GM18519 (cell line): ENCODE results near the gene APH1B.
A peak's percentile ranks its signal among the peaks of the same experiment; 100 is the strongest.
"Not testable (repeated sequence)": the region's sequence is repeated elsewhere in the genome, so short reads cannot be mapped to it uniquely, and the experiment has no call there.

Experiments used
- ATAC-seq: cut with Tn5 transposase; IDR thresholded peaks from one replicate; pipeline ENCODE4 v1.9.1; 2021; ENCODE audit warnings: mild to moderate bottlenecking, moderate library complexity; ENCODE audit not compliant: unreplicated experiment, low FRiP score

The APH1B gene

DNA sequence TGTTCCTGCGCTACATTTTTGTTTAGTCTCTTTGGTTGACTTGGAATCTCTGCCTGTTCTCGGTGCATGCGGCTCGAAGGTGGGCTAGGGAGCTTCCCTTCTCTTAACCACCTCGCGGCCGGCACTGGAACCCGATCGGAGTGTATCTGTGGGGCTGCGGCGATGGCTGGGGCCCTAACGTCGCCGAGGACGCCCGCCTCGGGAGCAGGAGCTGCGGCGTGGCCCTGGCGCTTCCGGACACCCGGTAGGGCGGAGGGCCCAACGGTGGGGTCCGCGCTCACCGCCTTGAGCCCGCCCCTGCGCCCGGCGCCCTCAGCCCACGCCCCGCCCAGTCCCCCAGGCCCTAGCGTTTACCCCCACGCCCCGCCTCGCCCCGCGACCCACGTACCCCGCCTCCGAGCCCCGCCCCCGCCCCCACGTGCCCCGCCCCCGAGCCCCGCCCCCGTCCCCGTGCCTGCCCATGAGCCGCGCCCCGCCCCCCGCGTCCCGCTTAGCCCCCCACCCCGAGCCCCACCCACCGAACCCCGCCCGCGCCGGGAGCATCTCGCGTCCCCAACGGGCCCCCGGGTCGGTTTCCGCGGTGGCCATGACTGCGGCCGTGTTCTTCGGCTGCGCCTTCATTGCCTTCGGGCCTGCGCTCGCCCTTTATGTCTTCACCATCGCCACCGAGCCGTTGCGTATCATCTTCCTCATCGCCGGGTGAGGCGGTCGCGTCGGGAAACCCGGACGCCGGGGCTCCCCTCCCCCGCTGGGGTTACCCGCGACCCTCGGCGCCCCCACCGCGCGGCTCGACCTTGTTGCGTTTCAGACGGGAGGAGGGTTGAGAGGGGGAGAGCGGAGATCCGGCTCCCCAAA is at the start of gene APH1B:
Gene APH1B, plus strand, starts transcription at position 568 of the 855 bp plus-strand sequence. Its CDS starts 19 bp downstream, at position 587.
- peak; percentile 39 for ATAC-seq

DNA sequence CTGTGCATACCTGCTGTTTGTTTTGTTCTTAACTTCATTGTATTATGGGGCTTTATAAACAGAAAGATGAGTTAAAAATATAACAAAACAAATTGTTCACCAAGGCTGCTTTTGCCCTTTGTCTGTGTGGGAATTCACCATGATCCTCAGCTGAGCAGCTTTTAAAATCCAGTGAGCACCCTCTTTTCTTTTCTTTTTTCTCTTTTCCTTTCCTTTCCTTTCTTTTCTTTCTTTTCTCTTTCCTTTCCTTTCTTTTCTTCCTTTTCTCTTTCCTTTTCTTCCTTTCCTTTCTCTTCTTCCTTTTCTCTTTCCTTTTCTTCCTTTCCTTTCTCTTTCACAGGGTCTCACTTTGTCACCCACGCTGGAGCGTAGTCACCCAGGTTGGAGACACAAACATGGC is 49.7 kb upstream of the APH1B start:
- ATAC-seq: no peak

DNA sequence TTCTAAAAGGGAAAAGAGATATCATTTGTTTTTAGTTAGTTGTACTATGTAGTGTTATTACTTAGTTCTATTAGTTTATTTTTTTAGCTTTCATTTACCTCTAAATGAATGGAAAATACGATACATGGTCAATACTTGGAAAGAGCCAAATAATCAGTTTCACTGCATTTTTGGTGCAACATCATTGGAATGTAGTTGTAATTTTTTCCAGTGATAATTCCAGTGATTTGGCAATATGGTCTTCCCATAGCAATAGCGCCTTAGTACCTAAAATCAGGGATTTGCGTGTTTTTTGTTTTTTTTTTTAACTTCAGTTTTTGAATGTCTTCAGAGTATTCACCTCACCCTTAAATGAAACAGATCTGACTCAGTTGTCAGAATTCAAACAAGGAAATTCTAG is 46.2 kb upstream of the APH1B start:
- ATAC-seq: no peak

DNA sequence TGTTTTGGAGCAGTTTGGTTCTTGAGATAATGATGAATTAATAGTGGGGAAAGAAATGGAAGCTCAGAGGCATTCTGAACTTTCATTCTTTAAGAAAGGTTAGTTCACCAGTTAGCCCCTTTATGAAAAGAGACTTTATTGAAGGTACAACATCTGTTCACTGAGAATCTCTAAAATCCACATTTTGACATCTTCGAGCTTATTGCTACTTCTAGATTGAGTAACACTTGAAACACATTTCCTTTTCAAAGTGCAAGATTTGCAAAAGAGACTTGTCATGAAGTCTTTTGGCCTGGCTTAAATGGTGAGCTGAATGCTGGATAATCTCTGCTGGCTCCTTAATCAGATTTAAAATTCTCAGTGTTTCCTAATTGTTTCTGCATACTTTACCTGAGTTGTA is 45.7 kb upstream of the APH1B start:
- no peak for ATAC-seq

DNA sequence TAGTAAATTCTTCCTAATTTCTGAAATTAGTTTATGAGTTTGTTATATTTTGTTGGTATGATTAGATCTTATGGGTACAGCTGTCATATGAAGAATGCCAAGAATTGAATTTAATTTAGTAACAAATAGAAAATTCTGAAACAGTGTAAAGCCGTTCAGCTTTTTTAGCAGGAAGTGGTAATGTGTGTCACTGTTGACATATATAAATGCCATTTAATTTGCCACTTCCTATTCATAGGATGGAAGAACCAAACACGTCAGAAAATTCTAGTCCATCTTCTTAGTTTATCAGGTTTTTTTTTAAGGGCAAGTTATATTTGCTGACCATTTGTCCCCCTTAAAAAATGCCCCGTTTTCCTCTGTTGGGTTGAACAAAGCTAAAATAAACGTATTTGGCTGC is 45.0 kb upstream of the APH1B start:
- no peak for ATAC-seq

DNA sequence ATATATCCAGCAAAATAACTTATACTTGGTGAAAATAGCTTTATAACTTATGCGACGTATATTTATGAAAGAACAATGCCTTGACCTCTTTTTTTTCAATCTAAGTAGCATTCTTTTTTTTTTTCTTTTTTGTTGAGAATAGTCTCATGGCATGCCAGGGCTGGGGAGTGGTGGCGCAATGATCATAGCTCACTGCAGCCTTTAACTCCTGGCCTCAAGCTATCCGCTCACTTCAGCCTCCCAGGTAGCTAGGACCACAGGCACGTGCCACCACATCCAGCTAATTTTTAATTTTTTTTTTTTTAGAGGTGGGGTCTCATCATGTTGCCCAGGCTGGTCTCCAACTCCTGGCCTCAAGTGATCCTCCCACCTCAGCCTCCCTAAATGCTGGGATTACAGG is 44.5 kb upstream of the APH1B start:
- ATAC-seq: no peak

DNA sequence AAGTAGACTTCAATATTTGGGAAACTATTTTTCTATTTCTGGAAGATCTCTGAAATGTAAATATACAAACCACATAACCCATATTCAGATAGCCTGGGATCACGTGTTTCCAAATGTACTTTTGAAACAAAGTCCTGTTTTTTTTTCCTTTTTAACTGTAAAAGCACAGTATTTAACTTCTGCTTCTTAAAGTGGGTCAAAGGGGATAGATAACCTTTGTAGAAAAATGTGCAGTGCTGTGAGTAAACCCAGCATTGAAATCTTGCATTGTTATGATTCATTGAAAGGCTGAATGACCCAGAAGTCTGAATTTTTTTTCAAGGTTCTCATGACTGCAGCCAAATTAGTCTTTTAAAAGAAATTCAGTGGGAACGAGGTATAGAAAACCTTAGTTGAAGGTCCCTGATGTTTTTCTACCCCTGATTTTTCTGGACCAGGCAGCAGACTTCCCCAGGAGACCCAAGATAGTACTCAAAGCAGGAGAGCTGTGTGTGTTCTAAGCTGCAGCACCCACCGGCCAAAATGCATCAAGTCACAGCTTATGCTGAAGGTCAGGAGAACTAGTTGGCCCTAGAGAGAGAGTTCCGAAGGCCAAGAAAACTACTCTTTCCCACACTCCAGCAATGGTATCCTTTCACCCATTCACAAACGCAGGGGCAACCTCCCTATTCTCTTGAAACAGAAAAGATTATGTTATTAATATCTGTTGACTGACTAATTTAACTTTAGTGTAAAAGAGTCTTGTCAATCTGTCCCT is 43.6 kb upstream of the APH1B start:
- no peak for ATAC-seq

DNA sequence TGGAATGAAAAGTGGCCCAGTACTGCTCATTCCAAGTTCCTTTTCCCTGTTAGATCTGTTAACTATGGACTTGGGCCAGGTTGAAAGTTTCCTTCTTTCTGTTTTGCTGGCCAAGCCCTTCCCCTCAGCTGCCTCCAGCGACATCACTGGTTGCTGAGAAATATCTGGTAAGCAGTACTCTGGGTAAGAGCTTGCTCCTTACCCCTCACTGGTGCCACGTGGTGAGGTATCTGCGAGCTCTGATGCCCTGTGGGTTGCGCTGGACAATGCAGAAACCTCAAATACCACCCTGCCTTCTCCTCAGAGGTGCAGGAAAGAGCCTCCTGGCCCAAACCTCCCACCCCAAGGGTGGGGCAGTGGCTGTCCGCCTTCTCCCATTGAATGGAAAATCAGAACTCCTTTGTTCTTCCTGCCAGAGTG is 42.9 kb upstream of the APH1B start:
- ATAC-seq: no peak

DNA sequence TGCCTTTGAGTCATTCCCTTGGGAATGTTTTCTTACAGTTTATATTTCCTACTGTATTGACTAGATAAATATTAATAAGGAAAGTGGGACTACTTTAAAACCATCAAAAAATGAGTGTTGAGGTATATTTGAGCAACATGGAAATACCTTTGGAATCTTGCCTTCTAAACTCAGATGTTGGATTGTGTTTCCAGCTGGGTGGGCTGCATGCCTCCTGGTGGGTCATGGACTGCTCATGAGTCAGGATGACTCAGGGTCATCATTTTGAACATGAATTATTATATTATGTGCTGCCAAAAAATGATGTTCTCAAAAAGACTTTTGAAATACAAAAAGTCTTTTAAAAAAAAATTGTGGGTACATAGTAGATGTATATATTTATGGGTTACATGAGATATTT is 41.1 kb upstream of the APH1B start:
- no peak for ATAC-seq

DNA sequence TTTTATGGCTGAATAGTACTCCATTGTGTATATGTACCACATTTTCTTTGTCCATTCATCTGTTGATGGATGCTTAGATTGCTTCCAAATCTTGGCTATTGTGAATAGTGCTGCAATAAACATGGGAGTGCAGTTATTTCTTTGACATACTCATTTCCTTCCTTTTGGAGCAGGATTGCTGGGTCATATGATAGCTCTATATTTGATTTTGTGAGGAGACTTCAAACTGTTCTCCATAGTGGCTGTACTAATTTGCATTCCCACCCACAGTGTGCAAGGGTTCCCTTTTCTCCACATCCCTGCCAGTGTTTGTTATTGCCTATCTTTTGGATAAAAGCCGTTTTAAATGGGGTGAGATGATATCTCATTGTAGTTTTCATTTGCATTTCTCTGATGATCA is 40.3 kb upstream of the APH1B start:
- ATAC-seq: not testable (repeated sequence)

DNA sequence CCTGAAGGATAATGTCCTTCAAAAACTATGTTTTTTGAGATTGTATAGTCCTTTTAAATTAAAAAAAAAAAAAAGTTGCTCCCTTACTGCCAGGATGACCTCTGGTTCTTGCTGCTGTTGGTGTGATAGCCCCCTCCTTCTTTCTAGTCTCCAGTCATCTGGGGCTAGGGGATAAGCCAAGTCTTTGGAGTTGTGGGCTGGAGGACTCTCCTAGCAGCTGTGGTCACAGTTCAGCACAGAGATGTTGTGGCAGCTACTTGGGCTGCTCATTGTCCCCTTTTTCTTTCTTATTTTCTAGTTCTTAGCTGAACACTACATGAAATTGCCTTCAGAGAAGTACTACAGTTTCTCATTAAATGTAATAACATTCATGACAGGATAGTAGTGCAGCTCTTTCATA is 39.2 kb upstream of the APH1B start:
- ATAC-seq: no peak

DNA sequence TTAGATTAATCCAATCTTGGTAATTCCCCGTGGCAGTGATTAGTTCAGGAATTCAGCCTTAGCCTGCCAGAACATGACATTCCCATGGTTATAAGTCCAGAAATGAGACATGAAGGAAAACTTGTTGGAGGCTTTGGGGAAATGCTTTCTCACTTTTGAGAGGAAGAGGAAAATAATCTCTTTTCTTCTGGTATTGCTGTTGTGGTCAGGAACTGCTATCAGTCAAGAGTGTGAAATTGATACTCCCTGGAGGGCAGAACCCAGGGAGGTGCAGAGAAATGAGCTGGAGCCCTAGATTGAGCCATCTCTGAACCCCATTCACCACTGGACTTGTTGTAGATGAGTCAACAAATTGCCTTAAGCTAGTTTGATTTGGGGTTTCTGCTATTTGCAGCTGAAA is 38.6 kb upstream of the APH1B start:
- ATAC-seq: no peak

DNA sequence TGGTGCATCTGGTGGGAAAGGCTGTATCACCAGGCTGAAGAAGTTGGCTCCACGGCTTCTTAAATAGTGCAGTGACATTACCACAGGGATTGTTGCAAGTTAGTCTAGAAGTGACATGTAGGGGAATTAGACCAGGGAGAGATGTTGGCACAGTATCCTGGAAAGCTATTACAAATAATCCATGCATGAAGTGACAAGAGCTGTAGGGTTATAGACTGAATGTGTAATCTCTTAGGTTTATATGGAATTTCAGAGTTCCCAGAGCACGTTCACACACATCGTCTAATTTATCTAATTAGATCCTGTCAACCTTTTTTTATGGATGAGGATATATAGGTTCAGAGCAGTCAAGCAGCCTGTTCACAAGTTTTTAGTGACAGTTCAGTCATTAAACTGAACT is 37.3 kb upstream of the APH1B start:
- ATAC-seq: no peak

DNA sequence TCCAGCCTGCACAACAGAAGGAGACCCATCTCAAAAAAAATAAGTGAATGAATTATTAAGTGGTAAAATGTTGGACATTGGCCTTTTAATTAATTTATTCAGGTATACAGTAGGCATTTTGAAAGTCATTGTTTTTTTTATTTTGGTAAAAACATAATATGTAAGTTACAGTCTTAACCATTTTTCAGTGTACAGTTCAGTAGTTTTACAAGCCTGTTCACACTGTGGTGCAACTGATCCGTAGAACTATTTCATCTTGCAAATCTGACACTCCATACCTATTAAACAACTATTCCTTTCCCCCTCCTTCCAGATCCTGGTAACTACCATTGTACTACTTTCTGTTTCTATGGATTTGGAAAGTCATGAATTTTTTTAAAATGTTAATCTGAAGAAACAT is 36.1 kb upstream of the APH1B start:
- no peak for ATAC-seq

DNA sequence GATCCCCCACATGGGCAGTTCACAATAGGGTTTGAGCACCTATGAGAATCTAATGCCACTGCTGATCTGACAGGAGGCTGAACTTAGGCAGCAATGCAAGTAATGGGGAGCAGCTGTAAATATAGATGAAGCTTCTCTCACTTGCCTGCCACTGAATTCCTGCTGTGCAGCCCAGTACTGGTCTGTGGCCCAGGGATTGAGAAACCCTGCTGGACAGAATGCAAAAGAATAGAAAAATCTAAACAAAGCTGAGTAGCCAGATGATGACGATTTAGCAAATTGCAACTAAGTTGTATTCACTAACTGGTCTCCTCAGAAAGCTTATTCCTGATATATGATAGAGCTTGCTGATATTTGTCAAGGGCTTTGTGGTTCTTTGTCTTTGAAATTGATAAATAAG is 34.3 kb upstream of the APH1B start:
- ATAC-seq: no peak

DNA sequence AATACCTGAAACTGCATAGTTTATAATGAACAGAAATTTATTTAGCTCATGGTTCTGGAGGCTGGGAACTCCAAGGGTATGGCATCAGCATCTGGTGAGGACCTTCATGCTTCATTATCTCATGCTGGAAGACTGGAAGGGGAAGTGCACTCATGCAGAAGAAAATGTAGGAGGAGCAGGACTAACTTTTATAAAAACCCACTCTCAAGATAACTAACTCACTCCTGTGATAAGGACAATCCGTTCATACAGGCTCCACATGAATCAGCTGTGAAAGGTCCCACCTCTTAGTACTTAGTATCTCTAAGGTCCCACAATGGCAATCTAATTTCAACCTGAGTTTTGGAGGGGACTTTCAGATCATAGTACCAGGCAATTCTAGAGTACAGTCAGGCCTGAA is 33.6 kb upstream of the APH1B start:
- no peak for ATAC-seq

DNA sequence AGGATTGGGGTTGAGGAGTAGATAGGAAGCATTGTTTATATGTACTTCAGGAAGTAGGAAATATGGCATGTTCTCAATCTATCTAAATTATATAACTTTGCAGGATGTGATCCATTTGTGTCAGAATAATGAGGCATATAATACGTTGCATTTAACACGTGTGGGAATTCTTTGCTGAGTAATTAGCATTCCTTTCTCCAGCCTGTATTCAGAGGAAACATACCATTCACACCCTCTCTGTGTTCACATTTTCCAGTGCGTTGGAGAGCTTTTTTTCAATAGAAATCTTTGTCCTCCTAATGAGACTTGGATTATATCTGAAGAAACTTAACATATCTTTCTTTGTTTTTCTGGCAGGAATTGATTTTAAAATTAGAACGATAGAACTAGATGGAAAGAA is 33.0 kb upstream of the APH1B start:
- no peak for ATAC-seq

DNA sequence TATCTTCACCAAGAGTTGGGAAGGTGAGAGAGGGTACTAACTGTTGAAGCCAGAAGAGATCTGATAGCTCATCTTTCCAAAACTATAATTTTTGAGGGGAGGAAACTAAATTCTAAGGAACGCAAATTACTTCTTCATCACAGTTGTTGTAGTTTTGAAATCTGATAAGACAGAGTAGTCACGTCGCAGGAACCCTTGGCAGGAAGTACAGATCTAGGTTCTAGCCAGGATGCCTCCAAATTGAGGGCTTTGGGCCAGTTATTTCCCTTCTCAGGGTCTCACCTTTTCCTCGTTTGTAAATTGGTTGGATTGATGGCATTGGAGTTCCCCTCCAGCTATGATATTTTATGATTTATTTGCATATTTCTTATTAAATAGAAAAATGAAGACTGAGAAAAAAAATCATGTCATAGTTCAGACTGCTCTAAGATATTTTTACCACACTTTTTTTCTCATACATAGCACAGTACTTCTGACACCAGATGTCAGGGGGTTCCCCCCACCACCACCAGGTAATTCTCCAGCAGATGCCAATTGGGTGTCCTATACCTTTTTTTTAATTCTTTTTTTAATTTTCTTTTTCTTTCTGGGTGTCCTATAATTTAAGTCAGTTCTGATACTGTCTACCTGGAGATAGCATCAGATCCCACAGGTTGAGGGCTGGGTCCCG is 32.3 kb upstream of the APH1B start:
- ATAC-seq: no peak

DNA sequence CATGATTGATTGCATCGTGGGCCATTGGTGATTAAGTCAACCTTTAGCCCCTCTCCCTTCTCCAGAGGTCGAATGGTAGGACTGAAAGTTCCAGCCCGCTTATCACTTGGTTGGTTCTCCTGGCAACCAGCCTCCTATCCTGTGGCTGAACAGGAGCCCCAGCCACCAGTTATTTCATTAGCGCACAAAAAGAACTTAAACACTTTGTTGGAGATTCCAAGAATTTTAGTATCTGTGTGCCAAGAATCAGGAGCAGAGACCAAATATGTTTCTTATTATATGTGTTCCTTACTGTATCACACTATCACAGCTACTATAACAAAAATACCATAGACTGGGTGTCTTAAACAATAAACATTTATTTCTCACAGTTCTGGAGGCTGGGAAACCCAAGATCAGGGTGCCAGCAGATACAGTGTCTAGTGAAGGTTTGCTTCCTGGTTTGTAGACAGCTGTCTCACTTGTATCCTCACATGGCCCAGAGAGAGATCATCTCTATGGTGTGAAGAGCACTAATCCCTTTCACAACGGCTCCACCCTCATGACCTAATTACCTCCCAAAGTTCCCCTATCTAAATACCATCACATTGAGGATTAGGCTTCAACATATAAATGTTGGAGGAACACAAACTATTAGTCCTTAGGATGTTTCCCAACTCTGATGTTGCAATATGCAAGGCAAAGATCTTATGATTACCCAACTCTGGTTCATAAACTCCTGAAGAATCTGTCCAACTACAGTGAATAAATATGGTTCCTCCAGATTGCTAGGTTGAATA is 30.5 kb upstream of the APH1B start:
- ATAC-seq: no peak

DNA sequence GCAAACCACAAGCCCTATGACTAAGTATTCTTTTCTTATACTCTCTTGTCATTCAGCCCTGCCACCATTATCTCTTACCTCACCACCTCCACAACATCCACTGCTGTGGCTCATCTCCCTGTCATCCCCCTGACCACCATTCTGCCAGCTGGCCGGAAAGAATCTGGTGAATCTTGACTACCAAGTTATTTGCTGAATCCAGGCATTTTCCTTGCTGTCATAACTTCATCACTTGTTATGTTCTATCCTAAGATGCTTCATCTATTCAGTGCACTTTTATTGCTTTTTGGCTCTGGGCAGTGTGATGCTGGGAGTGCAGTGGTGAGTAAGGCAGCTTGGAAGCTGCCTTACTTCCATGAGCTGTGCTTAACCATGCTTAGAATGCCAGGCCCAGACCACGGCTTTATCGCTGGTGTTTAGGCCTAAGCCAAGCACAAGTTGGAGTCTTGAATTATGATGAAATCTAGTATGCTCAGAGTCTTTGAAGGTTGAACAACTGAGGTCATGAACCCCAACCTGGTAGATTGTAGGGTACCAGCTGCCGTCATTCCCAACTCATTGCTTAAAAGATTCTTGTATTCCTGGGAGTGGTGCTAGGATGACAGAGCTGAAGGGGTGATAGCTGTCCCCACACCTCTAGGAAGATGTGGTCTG is 27.0 kb upstream of the APH1B start:
- ATAC-seq: no peak
